ENCODE results near the gene DLEU7.

Gene DLEU7

DNA sequence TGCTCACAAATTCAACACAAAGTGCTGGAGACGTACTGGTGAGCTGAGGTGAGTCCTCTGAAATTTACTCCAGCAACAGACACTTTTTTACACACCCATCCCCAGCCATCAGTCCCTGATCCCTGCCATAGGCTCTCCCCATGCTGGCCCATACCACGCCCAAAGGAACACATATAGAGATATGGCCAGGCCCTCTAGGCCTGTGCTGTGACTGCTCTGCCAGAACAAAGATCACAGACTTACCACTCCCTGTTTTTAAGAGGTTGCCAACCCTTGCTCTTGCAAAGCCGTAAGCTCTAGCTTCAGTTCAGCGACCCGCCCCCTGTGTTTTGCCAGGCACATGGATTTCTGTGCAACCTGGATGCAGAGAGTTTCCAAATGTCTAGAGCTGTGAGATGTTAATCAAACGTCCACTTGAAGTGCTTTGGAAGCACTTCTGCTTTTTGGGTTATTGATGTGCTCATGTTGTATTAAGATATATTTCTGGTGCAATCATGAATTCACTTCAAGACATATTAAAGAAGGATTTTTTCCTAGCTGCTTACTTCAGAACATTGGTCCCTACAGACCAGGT, 59.7 kb downstream of the DLEU7 start (continued):
- TF ChIP-seq, protein P1, sequence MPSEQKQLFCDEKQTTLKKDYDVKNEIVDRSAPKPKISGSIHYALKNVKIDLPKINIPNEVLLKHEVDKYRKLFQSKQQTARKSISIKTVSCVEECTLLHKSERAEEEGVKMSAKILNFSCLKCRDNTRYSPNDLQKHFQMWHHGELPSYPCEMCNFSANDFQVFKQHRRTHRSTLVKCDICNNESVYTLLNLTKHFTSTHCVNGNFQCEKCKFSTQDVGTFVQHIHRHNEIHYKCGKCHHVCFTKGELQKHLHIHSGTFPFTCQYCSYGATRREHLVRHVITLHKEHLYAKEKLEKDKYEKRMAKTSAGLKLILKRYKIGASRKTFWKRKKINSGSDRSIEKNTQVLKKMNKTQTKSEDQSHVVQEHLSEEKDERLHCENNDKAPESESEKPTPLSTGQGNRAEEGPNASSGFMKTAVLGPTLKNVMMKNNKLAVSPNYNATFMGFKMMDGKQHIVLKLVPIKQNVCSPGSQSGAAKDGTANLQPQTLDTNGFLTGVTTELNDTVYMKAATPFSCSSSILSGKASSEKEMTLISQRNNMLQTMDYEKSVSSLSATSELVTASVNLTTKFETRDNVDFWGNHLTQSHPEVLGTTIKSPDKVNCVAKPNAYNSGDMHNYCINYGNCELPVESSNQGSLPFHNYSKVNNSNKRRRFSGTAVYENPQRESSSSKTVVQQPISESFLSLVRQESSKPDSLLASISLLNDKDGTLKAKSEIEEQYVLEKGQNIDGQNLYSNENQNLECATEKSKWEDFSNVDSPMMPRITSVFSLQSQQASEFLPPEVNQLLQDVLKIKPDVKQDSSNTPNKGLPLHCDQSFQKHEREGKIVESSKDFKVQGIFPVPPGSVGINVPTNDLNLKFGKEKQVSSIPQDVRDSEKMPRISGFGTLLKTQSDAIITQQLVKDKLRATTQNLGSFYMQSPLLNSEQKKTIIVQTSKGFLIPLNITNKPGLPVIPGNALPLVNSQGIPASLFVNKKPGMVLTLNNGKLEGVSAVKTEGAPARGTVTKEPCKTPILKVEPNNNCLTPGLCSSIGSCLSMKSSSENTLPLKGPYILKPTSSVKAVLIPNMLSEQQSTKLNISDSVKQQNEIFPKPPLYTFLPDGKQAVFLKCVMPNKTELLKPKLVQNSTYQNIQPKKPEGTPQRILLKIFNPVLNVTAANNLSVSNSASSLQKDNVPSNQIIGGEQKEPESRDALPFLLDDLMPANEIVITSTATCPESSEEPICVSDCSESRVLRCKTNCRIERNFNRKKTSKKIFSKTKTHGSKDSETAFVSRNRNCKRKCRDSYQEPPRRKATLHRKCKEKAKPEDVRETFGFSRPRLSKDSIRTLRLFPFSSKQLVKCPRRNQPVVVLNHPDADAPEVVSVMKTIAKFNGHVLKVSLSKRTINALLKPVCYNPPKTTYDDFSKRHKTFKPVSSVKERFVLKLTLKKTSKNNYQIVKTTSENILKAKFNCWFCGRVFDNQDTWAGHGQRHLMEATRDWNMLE (tag by site-specific recombination; conservative IDR thresholded peaks at IDR 0.05; ENCODE audit: low read depth), result no peak
- TF ChIP-seq EGR2 (tag by site-specific recombination; IDR thresholded peaks at IDR 0.05; ENCODE audit: low read depth), result no peak
- TF ChIP-seq, protein P2, sequence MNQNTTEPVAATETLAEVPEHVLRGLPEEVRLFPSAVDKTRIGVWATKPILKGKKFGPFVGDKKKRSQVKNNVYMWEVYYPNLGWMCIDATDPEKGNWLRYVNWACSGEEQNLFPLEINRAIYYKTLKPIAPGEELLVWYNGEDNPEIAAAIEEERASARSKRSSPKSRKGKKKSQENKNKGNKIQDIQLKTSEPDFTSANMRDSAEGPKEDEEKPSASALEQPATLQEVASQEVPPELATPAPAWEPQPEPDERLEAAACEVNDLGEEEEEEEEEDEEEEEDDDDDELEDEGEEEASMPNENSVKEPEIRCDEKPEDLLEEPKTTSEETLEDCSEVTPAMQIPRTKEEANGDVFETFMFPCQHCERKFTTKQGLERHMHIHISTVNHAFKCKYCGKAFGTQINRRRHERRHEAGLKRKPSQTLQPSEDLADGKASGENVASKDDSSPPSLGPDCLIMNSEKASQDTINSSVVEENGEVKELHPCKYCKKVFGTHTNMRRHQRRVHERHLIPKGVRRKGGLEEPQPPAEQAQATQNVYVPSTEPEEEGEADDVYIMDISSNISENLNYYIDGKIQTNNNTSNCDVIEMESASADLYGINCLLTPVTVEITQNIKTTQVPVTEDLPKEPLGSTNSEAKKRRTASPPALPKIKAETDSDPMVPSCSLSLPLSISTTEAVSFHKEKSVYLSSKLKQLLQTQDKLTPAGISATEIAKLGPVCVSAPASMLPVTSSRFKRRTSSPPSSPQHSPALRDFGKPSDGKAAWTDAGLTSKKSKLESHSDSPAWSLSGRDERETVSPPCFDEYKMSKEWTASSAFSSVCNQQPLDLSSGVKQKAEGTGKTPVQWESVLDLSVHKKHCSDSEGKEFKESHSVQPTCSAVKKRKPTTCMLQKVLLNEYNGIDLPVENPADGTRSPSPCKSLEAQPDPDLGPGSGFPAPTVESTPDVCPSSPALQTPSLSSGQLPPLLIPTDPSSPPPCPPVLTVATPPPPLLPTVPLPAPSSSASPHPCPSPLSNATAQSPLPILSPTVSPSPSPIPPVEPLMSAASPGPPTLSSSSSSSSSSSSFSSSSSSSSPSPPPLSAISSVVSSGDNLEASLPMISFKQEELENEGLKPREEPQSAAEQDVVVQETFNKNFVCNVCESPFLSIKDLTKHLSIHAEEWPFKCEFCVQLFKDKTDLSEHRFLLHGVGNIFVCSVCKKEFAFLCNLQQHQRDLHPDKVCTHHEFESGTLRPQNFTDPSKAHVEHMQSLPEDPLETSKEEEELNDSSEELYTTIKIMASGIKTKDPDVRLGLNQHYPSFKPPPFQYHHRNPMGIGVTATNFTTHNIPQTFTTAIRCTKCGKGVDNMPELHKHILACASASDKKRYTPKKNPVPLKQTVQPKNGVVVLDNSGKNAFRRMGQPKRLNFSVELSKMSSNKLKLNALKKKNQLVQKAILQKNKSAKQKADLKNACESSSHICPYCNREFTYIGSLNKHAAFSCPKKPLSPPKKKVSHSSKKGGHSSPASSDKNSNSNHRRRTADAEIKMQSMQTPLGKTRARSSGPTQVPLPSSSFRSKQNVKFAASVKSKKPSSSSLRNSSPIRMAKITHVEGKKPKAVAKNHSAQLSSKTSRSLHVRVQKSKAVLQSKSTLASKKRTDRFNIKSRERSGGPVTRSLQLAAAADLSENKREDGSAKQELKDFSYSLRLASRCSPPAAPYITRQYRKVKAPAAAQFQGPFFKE (tag by site-specific recombination; IDR thresholded peaks at IDR 0.05; ENCODE audit: borderline replicate concordance), result no peak
- no peak for TF ChIP-seq ZNF37A (tag by site-specific recombination; IDR thresholded peaks at IDR 0.05)
- no peak for TF ChIP-seq ZNF707 (tag by site-specific recombination; IDR thresholded peaks at IDR 0.05)
- TF ChIP-seq BCL11B (tag by site-specific recombination; IDR thresholded peaks at IDR 0.05; ENCODE audit: low read depth), result no peak
- no peak for TF ChIP-seq ZNF658 (tag by site-specific recombination; IDR thresholded peaks at IDR 0.05)
- TF ChIP-seq GLIS1 (tag by site-specific recombination; IDR thresholded peaks at IDR 0.05), result no peak
- no peak for TF ChIP-seq ZNF335 (tag by site-specific recombination; conservative IDR thresholded peaks at IDR 0.05)
- TF ChIP-seq, protein P3, sequence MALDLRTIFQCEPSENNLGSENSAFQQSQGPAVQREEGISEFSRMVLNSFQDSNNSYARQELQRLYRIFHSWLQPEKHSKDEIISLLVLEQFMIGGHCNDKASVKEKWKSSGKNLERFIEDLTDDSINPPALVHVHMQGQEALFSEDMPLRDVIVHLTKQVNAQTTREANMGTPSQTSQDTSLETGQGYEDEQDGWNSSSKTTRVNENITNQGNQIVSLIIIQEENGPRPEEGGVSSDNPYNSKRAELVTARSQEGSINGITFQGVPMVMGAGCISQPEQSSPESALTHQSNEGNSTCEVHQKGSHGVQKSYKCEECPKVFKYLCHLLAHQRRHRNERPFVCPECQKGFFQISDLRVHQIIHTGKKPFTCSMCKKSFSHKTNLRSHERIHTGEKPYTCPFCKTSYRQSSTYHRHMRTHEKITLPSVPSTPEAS (tag by site-specific recombination; IDR thresholded peaks at IDR 0.05), result no peak
- TF ChIP-seq, protein P4, sequence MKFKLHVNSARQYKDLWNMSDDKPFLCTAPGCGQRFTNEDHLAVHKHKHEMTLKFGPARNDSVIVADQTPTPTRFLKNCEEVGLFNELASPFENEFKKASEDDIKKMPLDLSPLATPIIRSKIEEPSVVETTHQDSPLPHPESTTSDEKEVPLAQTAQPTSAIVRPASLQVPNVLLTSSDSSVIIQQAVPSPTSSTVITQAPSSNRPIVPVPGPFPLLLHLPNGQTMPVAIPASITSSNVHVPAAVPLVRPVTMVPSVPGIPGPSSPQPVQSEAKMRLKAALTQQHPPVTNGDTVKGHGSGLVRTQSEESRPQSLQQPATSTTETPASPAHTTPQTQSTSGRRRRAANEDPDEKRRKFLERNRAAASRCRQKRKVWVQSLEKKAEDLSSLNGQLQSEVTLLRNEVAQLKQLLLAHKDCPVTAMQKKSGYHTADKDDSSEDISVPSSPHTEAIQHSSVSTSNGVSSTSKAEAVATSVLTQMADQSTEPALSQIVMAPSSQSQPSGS (tag by site-specific recombination; IDR thresholded peaks at IDR 0.05; ENCODE audit: low read depth), result no peak
- no peak for TF ChIP-seq ZBTB48 (tag by site-specific recombination; IDR thresholded peaks at IDR 0.05)

DNA sequence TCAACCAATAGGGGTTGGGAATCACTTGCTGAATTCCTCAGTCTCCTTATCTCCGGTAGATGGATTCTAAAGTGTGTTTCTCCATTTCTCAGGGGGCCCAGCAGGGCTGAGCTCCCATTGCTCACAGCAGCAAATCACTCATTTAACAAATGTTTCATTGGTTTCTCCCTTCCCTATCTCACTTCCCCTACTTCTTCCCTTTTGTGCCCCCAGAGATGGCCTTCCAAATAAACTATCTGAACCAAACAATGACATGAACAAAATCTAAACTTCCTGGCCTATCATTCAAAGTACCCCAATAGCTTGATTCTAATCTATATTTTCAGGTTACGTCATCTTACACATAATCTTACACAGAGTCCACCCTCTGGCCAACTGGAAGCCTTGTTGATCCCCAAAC, 60.4 kb downstream of the DLEU7 start:
- H3K4me1 ChIP-seq (ENCODE audit: control insufficient read depth, insufficient read depth, low read length), result no peaks in the 10 kb centered on the region
- no peak overlapping the region for H3K4me3 ChIP-seq (ENCODE audit: low read depth, low read length)
- H3K36me3 ChIP-seq (ENCODE audit: control insufficient read depth in 2 of 2, insufficient read depth in 1 of 2, low read length in 2 of 2), result no peaks in the 10 kb centered on the region
- no peak overlapping the region for H3K27ac ChIP-seq (ENCODE audit: extremely low read depth, low read depth, low read length)
- no peaks in the 10 kb centered on the region for H3K9me3 ChIP-seq (ENCODE audit: control insufficient read depth, insufficient read depth, low read depth, low read length)
- CTCF ChIA-PET, result interaction anchor here (0.6 to 1.2 kb wide), 2 partner anchors 18 to 309 kb away, joined by 3 read pairs; no protein-coding TSS in a partner anchor
- POLR2A ChIA-PET, result no interaction called here
- no peak for TF ChIP-seq HOXA7 (CRISPR knock-in tag; IDR thresholded peaks at IDR 0.05; ENCODE audit: borderline replicate concordance)
- no peak for TF ChIP-seq ZNF785 (tag by site-specific recombination; IDR thresholded peaks at IDR 0.05)
- no peak for TF ChIP-seq GLIS1 (tag by site-specific recombination; IDR thresholded peaks at IDR 0.05)
- no peak for TF ChIP-seq ZNF555 (tag by site-specific recombination; conservative IDR thresholded peaks at IDR 0.05)
- TF ChIP-seq, protein P5, sequence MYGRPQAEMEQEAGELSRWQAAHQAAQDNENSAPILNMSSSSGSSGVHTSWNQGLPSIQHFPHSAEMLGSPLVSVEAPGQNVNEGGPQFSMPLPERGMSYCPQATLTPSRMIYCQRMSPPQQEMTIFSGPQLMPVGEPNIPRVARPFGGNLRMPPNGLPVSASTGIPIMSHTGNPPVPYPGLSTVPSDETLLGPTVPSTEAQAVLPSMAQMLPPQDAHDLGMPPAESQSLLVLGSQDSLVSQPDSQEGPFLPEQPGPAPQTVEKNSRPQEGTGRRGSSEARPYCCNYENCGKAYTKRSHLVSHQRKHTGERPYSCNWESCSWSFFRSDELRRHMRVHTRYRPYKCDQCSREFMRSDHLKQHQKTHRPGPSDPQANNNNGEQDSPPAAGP (tag by site-specific recombination; IDR thresholded peaks at IDR 0.05), result no peak
- TF ChIP-seq ZNF292 (tag by site-specific recombination; IDR thresholded peaks at IDR 0.05; ENCODE audit: borderline replicate concordance, low read depth), result no peak
- TF ChIP-seq, protein P6, sequence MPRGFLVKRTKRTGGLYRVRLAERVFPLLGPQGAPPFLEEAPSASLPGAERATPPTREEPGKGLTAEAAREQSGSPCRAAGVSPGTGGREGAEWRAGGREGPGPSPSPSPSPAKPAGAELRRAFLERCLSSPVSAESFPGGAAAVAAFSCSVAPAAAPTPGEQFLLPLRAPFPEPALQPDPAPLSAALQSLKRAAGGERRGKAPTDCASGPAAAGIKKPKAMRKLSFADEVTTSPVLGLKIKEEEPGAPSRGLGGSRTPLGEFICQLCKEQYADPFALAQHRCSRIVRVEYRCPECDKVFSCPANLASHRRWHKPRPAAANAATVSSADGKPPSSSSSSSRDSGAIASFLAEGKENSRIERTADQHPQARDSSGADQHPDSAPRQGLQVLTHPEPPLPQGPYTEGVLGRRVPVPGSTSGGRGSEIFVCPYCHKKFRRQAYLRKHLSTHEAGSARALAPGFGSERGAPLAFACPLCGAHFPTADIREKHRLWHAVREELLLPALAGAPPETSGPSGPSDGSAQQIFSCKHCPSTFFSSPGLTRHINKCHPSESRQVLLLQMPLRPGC (tag by site-specific recombination; IDR thresholded peaks at IDR 0.05), result no peak
- TF ChIP-seq ZNF677 (tag by site-specific recombination; IDR thresholded peaks at IDR 0.05), result no peak
